Naive thymus-derived CD4-positive, alpha-beta T cell (primary cell): ENCODE data around the gene BRD4. TPM values are rescaled to one million over a fixed set of nuclear protein-coding genes. Genes with fewer than 3 reads are reported as not detected.
A peak's percentile ranks its signal among the peaks of the same experiment; 100 is the strongest.

Experiments
- ATAC-seq: fragments of 150-1000 bp; cut with Tn5 transposase; 2 replicates; pipeline ENCODE4 v1.10.0; 2021; ENCODE audit warnings: mild to moderate bottlenecking, moderate library complexity
- CTCF ChIA-PET: fragments of 350-600 bp; sonication (Branson Sonifier 250); formaldehyde crosslinking; loops from one replicate; lab custom pipeline; 2021; ENCODE audit warnings: antibody characterized with exemption; lab: Charles Lee
- POLR2A ChIA-PET: fragments of 350-600 bp; sonication (Branson Sonifier 250); formaldehyde crosslinking; loops from one replicate; lab custom pipeline; 2021; ENCODE audit warnings: antibody characterized with exemption, inconsistent platforms; lab: Charles Lee
- DNase-seq, 9 donors: peaks; one replicate each; pipeline versions ENCODE4 v3.0.0 to v3.0.0-alpha.2; 2020 to 2022; ENCODE audit warnings: mixed read lengths in 1 of 9
- H3K27ac ChIP-seq: one replicate; pipeline ENCODE4 v1.7.0; 2013; ENCODE audit warnings: mild to moderate bottlenecking, low read depth, low read length, moderate library complexity
- H3K27me3 ChIP-seq, 2 donors: one replicate each; pipeline ENCODE4 v1.7.0; 2013; ENCODE audit warnings: low read length in 2 of 2, mild to moderate bottlenecking in 2 of 2, moderate library complexity in 2 of 2; ENCODE audit not compliant: control insufficient read depth in 2 of 2, insufficient read depth in 2 of 2
- H3K36me3 ChIP-seq, 3 experiments: 1 replicate in 2 of 3; 2 replicates in 1 of 3; pipeline ENCODE4 v1.7.0; 2013; ENCODE audit warnings: low read length in 3 of 3, mild to moderate bottlenecking in 3 of 3, moderate library complexity in 1 of 3; ENCODE audit not compliant: insufficient read depth in 3 of 3, control insufficient read depth in 2 of 3
- H3K4me1 ChIP-seq, 2 donors: one replicate each; pipeline ENCODE4 v1.7.0; 2013; ENCODE audit warnings: low read length in 2 of 2, mild to moderate bottlenecking in 2 of 2, moderate library complexity in 1 of 2; ENCODE audit not compliant: control insufficient read depth in 2 of 2, insufficient read depth in 2 of 2
- H3K4me3 ChIP-seq: 2 replicates; pipeline ENCODE4 v1.7.0; 2013; ENCODE audit warnings: mild to moderate bottlenecking, low read length
- H3K9me3 ChIP-seq, 3 experiments: 1 replicate in 2 of 3; 2 replicates in 1 of 3; pipeline ENCODE4 v1.7.0; 2013; ENCODE audit warnings: low read length in 3 of 3; ENCODE audit not compliant: control insufficient read depth in 2 of 3
- H3K27ac Mint-ChIP-seq, 9 donors: one replicate each; pipeline ENCODE4 v1.8.0; 2020 to 2022; ENCODE audit warnings: mixed read lengths in 9 of 9, mild to moderate bottlenecking in 8 of 9, moderate library complexity in 5 of 9, inconsistent platforms in 2 of 9
- H3K27me3 Mint-ChIP-seq, 5 donors: one replicate each; pipeline ENCODE4 v1.8.0; 2021 to 2022; ENCODE audit warnings: mixed read lengths in 5 of 5, mild to moderate bottlenecking in 1 of 5
- H3K36me3 Mint-ChIP-seq, 5 donors: one replicate each; pipeline ENCODE4 v1.8.0; 2020 to 2022; ENCODE audit warnings: mixed read lengths in 5 of 5, mild to moderate bottlenecking in 3 of 5, inconsistent platforms in 1 of 5
- H3K4me1 Mint-ChIP-seq, 7 donors: one replicate each; pipeline ENCODE4 v1.8.0; 2020 to 2022; ENCODE audit warnings: mixed read lengths in 7 of 7, mild to moderate bottlenecking in 3 of 7, inconsistent platforms in 1 of 7
- H3K4me3 Mint-ChIP-seq, 10 donors: one replicate each; pipeline ENCODE4 v1.8.0; 2020 to 2022; ENCODE audit warnings: mild to moderate bottlenecking in 10 of 10, mixed read lengths in 10 of 10, moderate library complexity in 6 of 10, inconsistent platforms in 2 of 10
- H3K9me3 Mint-ChIP-seq, 11 donors: one replicate each; pipeline ENCODE4 v1.8.0; 2020 to 2022; ENCODE audit warnings: mixed read lengths in 11 of 11, mild to moderate bottlenecking in 4 of 11, inconsistent platforms in 1 of 11, moderate library complexity in 1 of 11
- intact Hi-C, 2 donors: fragments of 100-400 bp; cut with micrococcal nuclease; formaldehyde crosslinking; loops; one replicate each; pipeline ENCODE4 v1.15.1; 2023
- polyA plus RNA-seq, 2 donors: library from polyadenylated mRNA; unstranded; fragments of 300-500 nt; fragmentation: Illumina TruSeq; gene quantifications; one replicate each; pipeline ENCODE4 v1.2.3, GENCODE V29; 2021
- total RNA-seq, 6 experiments: library from RNA in 5 of 6; stranded (reverse) in 5 of 6; gene quantifications; 1 replicate in 5 of 6; 2 replicates in 1 of 6; pipeline ENCODE4 v1.2.3 and lab custom pipeline; 2021 to 2026

BRD4 gene
- total and polyA plus RNA-seq, 7 experiments from 2014 or later, result 10.5 to 168 (median 113) TPM

DNA sequence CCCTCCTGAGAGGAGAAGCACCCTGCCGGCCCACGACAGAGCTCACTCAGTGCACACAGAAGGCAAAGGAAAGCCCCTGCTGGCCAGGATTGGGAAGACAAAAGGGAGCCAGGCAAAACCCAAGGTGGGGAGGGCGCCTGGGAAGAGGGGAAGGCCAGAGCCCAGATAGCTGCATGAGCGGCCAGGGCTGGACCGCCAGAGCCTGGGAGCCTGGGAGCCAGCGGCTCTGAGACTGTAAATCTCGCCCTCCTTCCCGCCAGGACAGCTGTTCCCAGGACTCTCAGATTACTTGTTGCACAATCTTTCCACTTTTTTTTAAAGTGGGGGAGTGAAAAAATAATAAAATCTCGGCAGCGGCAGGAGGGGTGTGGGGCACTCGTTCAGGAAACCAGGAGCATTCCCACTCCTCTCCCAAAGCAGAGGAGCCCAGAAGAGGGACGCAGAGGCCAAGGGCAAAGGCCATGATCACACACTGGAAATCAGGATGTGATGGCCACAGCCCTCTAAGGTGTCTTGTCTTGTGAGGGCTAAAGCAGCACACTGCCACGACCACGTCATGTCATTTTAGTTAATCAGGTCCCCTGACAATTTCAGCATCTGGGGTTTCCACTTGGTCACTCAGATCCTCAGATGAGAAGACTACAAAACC, 80.5 kb downstream of the BRD4 start:
- POLR2A ChIA-PET, result no interaction called here

GRCh38 chr19:15251010-15251748, 81.2 kb downstream of the BRD4 start:
- no peaks in the 10 kb centered on the region for H3K27me3 ChIP-seq
- no peak overlapping the region for H3K27ac ChIP-seq
- ATAC-seq, result no peak
- no peaks in the 10 kb centered on the region for H3K9me3 ChIP-seq
- H3K4me3 ChIP-seq, result no peak overlapping the region
- Mint-ChIP-seq H3K9me3 (peaks cover 0 to 2% (median 0%) of the 10 kb centered on the region in 11 donors), H3K27me3 (no peaks in the 10 kb centered on the region), H3K27ac (no peak overlapping the region), H3K36me3 (peaks cover 5 to 55% (median 8%) of the 10 kb centered on the region in 5 donors), H3K4me3 (no peak overlapping the region), H3K4me1 (peaks cover 0 to 6% (median 3%) of the 10 kb centered on the region in 7 donors)
- peaks cover 30 to 98% (median 43%) of the 10 kb centered on the region in 3 experiments for H3K36me3 ChIP-seq
- ChIA-PET CTCF (interaction anchor here (0.6 kb wide), 1 partner anchor 315 kb away, joined by 4 read pairs; no protein-coding TSS in a partner anchor), POLR2A (no interaction called here)
- H3K4me1 ChIP-seq, result no peaks in the 10 kb centered on the region
- no peak for DNase-seq
- intact Hi-C loops, result no loop called here

More for the DNA sequence above, 80.5 kb downstream of the BRD4 start:
- intact Hi-C loops, result no loop called here
- H3K27ac Mint-ChIP-seq, result peak overlapping the region in 1 of 9 donors; percentile 34
- no peak overlapping the region for H3K4me3 ChIP-seq
- H3K36me3 Mint-ChIP-seq, result peaks cover 7 to 55% (median 11%) of the 10 kb centered on the region in 5 donors
- H3K9me3 Mint-ChIP-seq, result peaks cover 0 to 2% (median 0%) of the 10 kb centered on the region in 11 donors
- H3K27ac ChIP-seq, result no peak overlapping the region
- peaks cover 33 to 98% (median 49%) of the 10 kb centered on the region in 3 experiments for H3K36me3 ChIP-seq
- DNase-seq, result no peak
- no peaks in the 10 kb centered on the region for H3K4me1 ChIP-seq
- no peak for ATAC-seq
- peaks cover 0 to 5% (median 3%) of the 10 kb centered on the region in 7 donors for H3K4me1 Mint-ChIP-seq
- H3K9me3 ChIP-seq, result no peaks in the 10 kb centered on the region
- no peaks in the 10 kb centered on the region for H3K27me3 ChIP-seq
- H3K4me3 Mint-ChIP-seq, result no peak overlapping the region
- H3K27me3 Mint-ChIP-seq, result no peaks in the 10 kb centered on the region
- CTCF ChIA-PET, result no interaction called here

DNA sequence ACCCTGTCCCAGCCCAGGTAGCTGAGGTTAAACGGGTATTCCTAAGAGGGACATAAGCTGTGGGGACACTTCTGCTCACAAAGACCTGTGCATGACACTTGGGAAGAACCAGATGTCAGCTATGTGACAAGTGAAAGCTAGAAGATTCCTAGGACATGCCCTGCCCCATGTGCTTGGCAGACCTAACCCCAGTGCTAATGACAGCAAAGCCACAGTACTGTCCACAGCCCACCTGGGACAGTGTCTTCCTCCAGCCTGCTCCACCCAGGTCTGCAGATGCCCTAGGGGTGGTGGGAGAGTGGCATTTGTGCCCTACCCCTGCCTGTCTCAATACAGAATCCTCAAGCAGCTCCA, 81.7 kb downstream of the BRD4 start:
- Mint-ChIP-seq H3K36me3 (peaks cover 0 to 55% (median 8%) of the 10 kb centered on the region in 5 donors), H3K4me1 (peaks cover 0 to 11% (median 3%) of the 10 kb centered on the region in 7 donors), H3K27ac (no peak overlapping the region), H3K4me3 (no peak overlapping the region), H3K9me3 (peaks cover 0 to 2% (median 0%) of the 10 kb centered on the region in 11 donors), H3K27me3 (no peaks in the 10 kb centered on the region)
- ATAC-seq, result no peak
- Histone ChIP-seq H3K27me3 (no peaks in the 10 kb centered on the region), H3K27ac (no peak overlapping the region), H3K4me1 (no peaks in the 10 kb centered on the region), H3K4me3 (no peak overlapping the region), H3K36me3 (peaks cover 24 to 98% (median 44%) of the 10 kb centered on the region in 3 experiments), H3K9me3 (no peaks in the 10 kb centered on the region)
- intact Hi-C loops, result no loop called here
- no peak for DNase-seq
- CTCF ChIA-PET, result interaction anchor here (0.6 kb wide), 1 partner anchor 315 kb away, joined by 4 read pairs; no protein-coding TSS in a partner anchor
- POLR2A ChIA-PET, result no interaction called here

DNA sequence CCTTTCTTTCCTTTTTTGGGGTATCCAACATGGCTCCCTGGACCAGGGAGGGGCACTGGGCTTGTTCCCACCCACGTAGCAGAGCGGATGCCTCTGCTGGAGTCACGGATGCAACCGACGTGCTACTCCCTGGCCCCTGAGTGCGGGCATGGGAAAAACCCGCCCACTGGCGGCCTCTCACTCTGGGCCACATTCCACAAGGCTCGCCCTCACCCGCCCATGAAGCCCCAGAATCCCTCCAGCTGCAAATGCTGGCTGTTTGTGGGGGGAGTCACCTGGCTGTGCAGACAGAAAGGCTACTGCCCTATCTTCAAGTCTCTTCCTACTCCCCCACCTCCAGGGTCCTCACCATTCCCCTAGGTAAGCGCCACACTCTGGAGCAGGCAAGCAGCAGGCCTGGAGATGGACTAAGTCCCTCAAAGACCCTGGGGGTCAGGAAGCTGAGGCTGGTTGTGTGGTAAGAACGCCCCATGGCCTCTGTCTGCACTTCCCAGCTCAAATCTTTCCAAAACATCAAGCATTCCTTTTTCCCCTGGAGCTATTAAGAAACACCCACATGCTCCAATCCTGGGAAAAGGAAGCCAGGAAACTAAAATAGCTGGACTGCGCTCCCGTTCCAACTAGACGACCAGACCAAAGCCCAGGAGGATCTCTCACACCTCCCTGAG, 82.2 kb downstream of the BRD4 start:
- Mint-ChIP-seq H3K9me3 (peaks cover 0 to 2% (median 0%) of the 10 kb centered on the region in 11 donors), H3K27me3 (no peaks in the 10 kb centered on the region), H3K27ac (no peak overlapping the region), H3K4me1 (peaks cover 0 to 11% (median 3%) of the 10 kb centered on the region in 7 donors), H3K4me3 (no peak overlapping the region), H3K36me3 (peaks cover 0 to 51% (median 6%) of the 10 kb centered on the region in 5 donors)
- Histone ChIP-seq H3K9me3 (no peaks in the 10 kb centered on the region), H3K36me3 (peaks cover 19 to 98% (median 39%) of the 10 kb centered on the region in 3 experiments), H3K27ac (no peak overlapping the region), H3K4me3 (no peak overlapping the region), H3K27me3 (no peaks in the 10 kb centered on the region), H3K4me1 (no peaks in the 10 kb centered on the region)
- DNase-seq (no peak), ATAC-seq (no peak)
- ChIA-PET CTCF (interaction anchor here (0.6 kb wide), 1 partner anchor 314 kb away, joined by 4 read pairs; no protein-coding TSS in a partner anchor), POLR2A (no interaction called here)
- intact Hi-C loops, result no loop called here

- H3K36me3 Mint-ChIP-seq, result peaks cover 0 to 52% (median 6%) of the 10 kb centered on the region in 5 donors
- H3K4me1 Mint-ChIP-seq, result peaks cover 0 to 13% (median 3%) of the 10 kb centered on the region in 7 donors
- peak overlapping the region in 1 of 9 donors; percentile 38 for H3K27ac Mint-ChIP-seq
- peaks cover 0 to 2% (median 0%) of the 10 kb centered on the region in 11 donors for H3K9me3 Mint-ChIP-seq
- Histone ChIP-seq H3K27me3 (no peaks in the 10 kb centered on the region), H3K4me1 (no peaks in the 10 kb centered on the region), H3K9me3 (no peaks in the 10 kb centered on the region), H3K27ac (no peak overlapping the region), H3K4me3 (no peak overlapping the region), H3K36me3 (peaks cover 13 to 98% (median 33%) of the 10 kb centered on the region in 3 experiments)
- POLR2A ChIA-PET, result no interaction called here
- DNase-seq (no peak), ATAC-seq (no peak)
- no peak overlapping the region for H3K4me3 Mint-ChIP-seq
- intact Hi-C loops, result no loop called here
- H3K27me3 Mint-ChIP-seq, result no peaks in the 10 kb centered on the region
- CTCF ChIA-PET, result no interaction called here
Measured at GRCh38 chr19:15249528-15249874, 82.8 kb downstream of the BRD4 start.

- POLR2A ChIA-PET, result no interaction called here
- H3K4me3 ChIP-seq, result no peak overlapping the region
- no peaks in the 10 kb centered on the region for H3K4me1 ChIP-seq
- intact Hi-C loops, result no loop called here
- peaks cover 0 to 2% (median 0%) of the 10 kb centered on the region in 11 donors for H3K9me3 Mint-ChIP-seq
- H3K27me3 Mint-ChIP-seq, result no peaks in the 10 kb centered on the region
- H3K4me3 Mint-ChIP-seq, result no peak overlapping the region
- H3K36me3 Mint-ChIP-seq, result peaks cover 0 to 48% (median 6%) of the 10 kb centered on the region in 5 donors
- ATAC-seq, result no peak
- H3K27me3 ChIP-seq, result no peaks in the 10 kb centered on the region
- peaks cover 7 to 98% (median 29%) of the 10 kb centered on the region in 3 experiments for H3K36me3 ChIP-seq
- CTCF ChIA-PET, result no interaction called here
- no peak overlapping the region for H3K27ac Mint-ChIP-seq
- DNase-seq, result no peak
- no peak overlapping the region for H3K27ac ChIP-seq
- no peaks in the 10 kb centered on the region for H3K9me3 ChIP-seq
- peaks cover 0 to 14% (median 3%) of the 10 kb centered on the region in 7 donors for H3K4me1 Mint-ChIP-seq
Measured at GRCh38 chr19:15248648-15249527, 83.5 kb downstream of the BRD4 start.
